IPS DF 6.9 (cell line): ENCODE measurements around the gene TRIM42.

Experiments used
- DNase-seq: peaks from one replicate; pipeline ENCODE4 v3.0.0-alpha.2; 2013; ENCODE audit warnings: low read depth, low spot score
- H3K27ac ChIP-seq: one replicate; pipeline ENCODE4 v1.5.1; 2013; ENCODE audit warnings: low read length, control low read depth
- H3K27me3 ChIP-seq: 2 replicates; pipeline ENCODE4 v1.6.1; 2013; ENCODE audit warnings: mild to moderate bottlenecking, low read length; ENCODE audit not compliant: control insufficient read depth, insufficient read depth
- H3K36me3 ChIP-seq: 2 replicates; pipeline ENCODE4 v1.6.1; 2013; ENCODE audit warnings: low read length; ENCODE audit not compliant: control insufficient read depth, insufficient read depth
- H3K4me1 ChIP-seq: 2 replicates; pipeline ENCODE4 v1.6.1; 2013; ENCODE audit warnings: low read length; ENCODE audit not compliant: control insufficient read depth, insufficient read depth
- H3K4me3 ChIP-seq: 2 replicates; pipeline ENCODE4 v1.5.1; 2013; ENCODE audit warnings: mild to moderate bottlenecking, low read length
- H3K9me3 ChIP-seq: 2 replicates; pipeline ENCODE4 v1.6.1; 2013; ENCODE audit warnings: low read length, inconsistent platforms; ENCODE audit not compliant: control insufficient read depth, insufficient read depth
- WGBS: extraction: QIAGEN DNeasy Blood & Tissue Kit; methylation state at CpG from one replicate; pipeline ENCODE4 v1.1.7; 2013; ENCODE audit warnings: mixed read lengths, missing lambda C conversion rate; ENCODE audit not compliant: insufficient read length, insufficient coverage; 5-methylcytosine and 5-hydroxymethylcytosine counted together

TRIM42 gene

GRCh38 chr3:140727886-140728285, 50.0 kb downstream of the TRIM42 start:
- Histone ChIP-seq H3K4me3 (no peak overlapping the region), H3K36me3 (no peaks in the 10 kb centered on the region), H3K27me3 (no peaks in the 10 kb centered on the region), H3K4me1 (0 out of 2 replicates have a peak, but pooled peaks cover 1% of the 10 kb centered on the region), H3K9me3 (no peaks in the 10 kb centered on the region), H3K27ac (no peak overlapping the region)
- no peak for DNase-seq
- WGBS = no CpG with 5 or more reads among the region's 4 CpGs

- no CpG with 5 or more reads among the region's 6 CpGs for WGBS
- Histone ChIP-seq H3K36me3 (no peaks in the 10 kb centered on the region), H3K4me1 (0 out of 2 replicates have a peak, but pooled peaks cover 1% of the 10 kb centered on the region), H3K27me3 (no peaks in the 10 kb centered on the region), H3K27ac (no peak overlapping the region), H3K4me3 (no peak overlapping the region), H3K9me3 (no peaks in the 10 kb centered on the region)
- DNase-seq = no peak
These were observed 53.7 kb downstream of the TRIM42 start for GRCh38 chr3:140731440-140732119.

DNA sequence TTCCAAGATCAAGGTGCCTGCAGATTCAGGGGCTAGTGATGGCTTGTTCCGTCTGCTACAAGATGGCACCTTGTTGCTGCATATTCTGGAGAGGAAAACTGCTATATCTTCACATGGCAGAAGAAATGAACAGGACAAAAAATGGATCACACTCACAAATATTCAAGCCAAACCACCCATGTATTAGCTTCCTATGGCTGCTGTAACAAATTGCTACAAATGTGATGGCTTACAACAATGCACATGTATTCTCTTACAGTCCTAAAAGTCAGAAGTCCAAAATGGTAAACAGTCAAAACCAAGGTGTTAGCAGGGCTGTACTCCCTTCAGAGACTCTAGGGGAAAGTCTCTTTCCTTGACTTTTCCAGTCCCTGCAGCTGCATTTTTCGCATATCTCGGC, 55.8 kb downstream of the TRIM42 start:
- Histone ChIP-seq H3K27me3 (no peaks in the 10 kb centered on the region), H3K27ac (no peak overlapping the region), H3K9me3 (no peaks in the 10 kb centered on the region), H3K4me3 (no peak overlapping the region), H3K4me1 (no peaks in the 10 kb centered on the region), H3K36me3 (no peaks in the 10 kb centered on the region)
- WGBS = no CpG with 5 or more reads among the region's 3 CpGs
- DNase-seq = no peak

- H3K4me3 ChIP-seq = no peak overlapping the region
- WGBS = no CpG with 5 or more reads among the region's 5 CpGs
- DNase-seq = peak; percentile 43
- no peak overlapping the region for H3K27ac ChIP-seq
- H3K9me3 ChIP-seq = no peaks in the 10 kb centered on the region
- H3K36me3 ChIP-seq = no peaks in the 10 kb centered on the region
- no peaks in the 10 kb centered on the region for H3K4me1 ChIP-seq
- H3K27me3 ChIP-seq = no peaks in the 10 kb centered on the region
These were observed 59.1 kb downstream of the TRIM42 start for GRCh38 chr3:140736863-140737460.

- H3K36me3 ChIP-seq = no peaks in the 10 kb centered on the region
- no peak overlapping the region for H3K27ac ChIP-seq
- no CpG with 5 or more reads among the region's 2 CpGs for WGBS
- H3K4me1 ChIP-seq = no peaks in the 10 kb centered on the region; the same call in 1 of the 2 replicates
- no peaks in the 10 kb centered on the region for H3K27me3 ChIP-seq
- H3K4me3 ChIP-seq = no peak overlapping the region
- no peak for DNase-seq
- no peaks in the 10 kb centered on the region for H3K9me3 ChIP-seq
These were observed 64.3 kb downstream of the TRIM42 start for GRCh38 chr3:140742116-140742515.

DNA sequence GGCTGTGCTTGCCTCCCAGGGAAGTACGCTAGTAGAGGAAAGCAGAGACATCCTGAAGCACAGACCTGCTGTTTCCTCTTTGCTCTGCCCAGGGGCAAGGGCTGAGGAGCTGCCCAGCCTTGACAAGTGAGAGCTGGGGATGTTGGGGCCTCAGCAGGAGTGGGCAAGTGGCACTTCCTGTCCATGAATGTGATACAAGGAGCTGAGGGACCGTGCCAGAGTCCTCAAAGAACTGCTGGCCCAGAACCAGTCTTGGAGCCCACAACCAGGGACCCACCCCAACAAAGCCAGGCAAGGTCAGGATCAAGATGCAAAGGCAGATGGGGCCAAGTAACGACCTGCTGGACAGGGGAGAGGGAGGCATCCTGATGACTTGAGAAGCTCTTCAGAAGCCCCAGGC, 70.3 kb downstream of the TRIM42 start:
- H3K36me3 ChIP-seq = no peaks in the 10 kb centered on the region
- WGBS = no CpG with 5 or more reads among the region's 3 CpGs
- H3K27me3 ChIP-seq = no peaks in the 10 kb centered on the region
- no peak overlapping the region for H3K27ac ChIP-seq
- H3K4me3 ChIP-seq = no peak overlapping the region
- H3K9me3 ChIP-seq = no peaks in the 10 kb centered on the region
- no peaks in the 10 kb centered on the region; the same call in 1 of the 2 replicates for H3K4me1 ChIP-seq
- no peak for DNase-seq

DNA sequence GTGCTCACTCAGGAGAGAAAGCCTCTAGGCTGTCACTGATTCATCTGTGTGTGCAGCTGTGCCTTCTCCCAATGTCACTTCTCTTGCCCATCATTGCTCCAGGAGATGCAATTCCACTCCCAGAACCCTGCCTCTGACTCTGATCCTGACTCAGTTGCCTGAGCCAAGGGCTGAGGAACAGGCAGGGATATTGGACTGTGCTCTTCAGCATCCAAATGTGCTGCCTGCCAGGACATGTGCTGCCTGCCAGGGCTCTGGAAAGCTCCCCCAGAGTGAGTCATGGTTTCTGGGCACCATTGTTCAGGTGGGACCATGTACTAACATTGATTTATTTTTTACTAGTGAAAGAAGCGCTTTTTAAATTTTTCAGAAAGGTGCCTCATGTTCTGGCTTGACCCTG, 71.0 kb downstream of the TRIM42 start:
- H3K4me1 ChIP-seq = no peaks in the 10 kb centered on the region; the same call in 1 of the 2 replicates
- no peaks in the 10 kb centered on the region for H3K9me3 ChIP-seq
- no CpG with 5 or more reads among the region's 1 CpG for WGBS
- no peaks in the 10 kb centered on the region for H3K36me3 ChIP-seq
- no peaks in the 10 kb centered on the region for H3K27me3 ChIP-seq
- H3K4me3 ChIP-seq = no peak overlapping the region
- DNase-seq = no peak
- no peak overlapping the region for H3K27ac ChIP-seq
